ENCODE data around the gene C19orf67.

DNA sequence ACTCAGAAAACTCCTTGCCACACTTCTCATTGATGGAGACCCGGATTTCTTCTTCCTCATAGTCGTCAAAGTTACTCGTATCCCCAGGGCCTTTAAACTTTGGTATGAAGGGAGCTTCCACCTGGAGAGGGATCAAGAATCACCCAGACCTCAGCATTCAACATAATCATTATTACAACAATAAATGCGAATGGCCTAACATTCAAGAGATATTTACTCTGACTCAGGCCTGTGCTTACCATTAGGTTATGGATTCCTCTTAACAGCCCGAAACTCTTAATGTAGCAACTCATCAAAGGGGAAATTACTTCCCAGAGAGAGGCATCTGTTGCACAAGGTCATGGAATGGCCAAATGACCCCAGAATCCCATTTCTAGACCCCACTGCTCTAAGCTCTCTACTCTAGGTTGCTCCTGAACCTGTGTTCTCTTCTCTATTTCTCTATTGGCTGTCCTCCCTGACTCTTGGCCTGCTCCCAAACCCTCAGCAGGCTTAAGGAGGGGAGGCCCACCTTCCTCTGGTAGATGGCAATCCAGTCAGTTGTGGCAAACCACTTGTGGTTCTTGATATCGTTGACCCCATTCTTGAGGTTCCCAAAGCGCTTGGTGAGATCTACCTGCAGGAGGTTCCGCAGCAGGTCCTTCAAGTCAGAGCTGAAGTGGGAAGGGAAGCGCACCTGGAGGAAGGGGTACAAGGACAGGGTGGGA is 7.7 kb upstream of the C19orf67 start:
- TF ChIP-seq, protein P1, sequence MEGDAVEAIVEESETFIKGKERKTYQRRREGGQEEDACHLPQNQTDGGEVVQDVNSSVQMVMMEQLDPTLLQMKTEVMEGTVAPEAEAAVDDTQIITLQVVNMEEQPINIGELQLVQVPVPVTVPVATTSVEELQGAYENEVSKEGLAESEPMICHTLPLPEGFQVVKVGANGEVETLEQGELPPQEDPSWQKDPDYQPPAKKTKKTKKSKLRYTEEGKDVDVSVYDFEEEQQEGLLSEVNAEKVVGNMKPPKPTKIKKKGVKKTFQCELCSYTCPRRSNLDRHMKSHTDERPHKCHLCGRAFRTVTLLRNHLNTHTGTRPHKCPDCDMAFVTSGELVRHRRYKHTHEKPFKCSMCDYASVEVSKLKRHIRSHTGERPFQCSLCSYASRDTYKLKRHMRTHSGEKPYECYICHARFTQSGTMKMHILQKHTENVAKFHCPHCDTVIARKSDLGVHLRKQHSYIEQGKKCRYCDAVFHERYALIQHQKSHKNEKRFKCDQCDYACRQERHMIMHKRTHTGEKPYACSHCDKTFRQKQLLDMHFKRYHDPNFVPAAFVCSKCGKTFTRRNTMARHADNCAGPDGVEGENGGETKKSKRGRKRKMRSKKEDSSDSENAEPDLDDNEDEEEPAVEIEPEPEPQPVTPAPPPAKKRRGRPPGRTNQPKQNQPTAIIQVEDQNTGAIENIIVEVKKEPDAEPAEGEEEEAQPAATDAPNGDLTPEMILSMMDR (conservative IDR thresholded peaks at IDR 0.05 in 1 of 2, IDR thresholded peaks at IDR 0.05 in 1 of 2; ENCODE audit: extremely low read depth in 1 of 2, insufficient read depth in 1 of 2, low read depth in 1 of 2, low read length in 2 of 2) = no peak
- no peak for TF ChIP-seq EZH2 (IDR thresholded peaks at IDR 0.05; ENCODE audit: borderline replicate concordance, low read length)
